Measurements from ENCODE around the gene ECI2. TPM values are rescaled to one million over a fixed set of nuclear protein-coding genes. Genes with fewer than 3 reads are reported as not detected.

Gene ECI2
- total and polyA plus RNA-seq, 2 of the 13 experiments (the other 11 are each of a cell fraction or from before 2014, with no cell fraction given) = 78.5 to 228 TPM

GRCh38 chr6:4135665-4136353, 434 bp upstream of the ECI2 start (continued):
- TF ChIP-seq ZHX2 (IDR thresholded peaks at IDR 0.05; ENCODE audit: low read depth) (0 out of 2 replicates have a peak, but pooled peaks have one; percentile 44), ZHX2 (CRISPR knock-in tag; IDR thresholded peaks at IDR 0.05; ENCODE audit: borderline replicate concordance) (no peak), BCL6 (CRISPR knock-in tag; IDR thresholded peaks at IDR 0.05) (peak; percentile 42; the same call in 1 of the 2 replicates), IKZF1 (IDR thresholded peaks at IDR 0.05) (no peak), USF2 (IDR thresholded peaks at IDR 0.05; ENCODE audit: low read depth, low read length) (no peak), USF2 (CRISPR knock-in tag; IDR thresholded peaks at IDR 0.05; ENCODE audit: borderline replicate concordance) (peak; percentile 5; the same call in 1 of the 2 replicates), ZMYM3 (CRISPR knock-in tag; IDR thresholded peaks at IDR 0.05) (peak; percentile 74; the same call in 1 of the 2 replicates), ZNF710 (CRISPR knock-in tag; IDR thresholded peaks at IDR 0.05; ENCODE audit: borderline replicate concordance) (no peak), MXD4 (CRISPR knock-in tag; IDR thresholded peaks at IDR 0.05) (0 out of 2 replicates have a peak, but pooled peaks have one; percentile 39), ZNF569 (CRISPR knock-in tag; IDR thresholded peaks at IDR 0.05; ENCODE audit: borderline replicate concordance) (no peak), KMT2B (CRISPR knock-in tag; IDR thresholded peaks at IDR 0.05) (peak; percentile 78), ARNT (IDR thresholded peaks at IDR 0.05) (no peak), SETDB1 (CRISPR knock-in tag; IDR thresholded peaks at IDR 0.05; ENCODE audit: borderline replicate concordance) (no peak), ELF1 (CRISPR knock-in tag; IDR thresholded peaks at IDR 0.05) (peak; percentile 40), ATF6 (CRISPR knock-in tag; conservative IDR thresholded peaks at IDR 0.05) (0 out of 2 replicates have a peak, but pooled peaks have one; percentile 44), ZNF225 (CRISPR knock-in tag; IDR thresholded peaks at IDR 0.05) (0 out of 2 replicates have a peak, but pooled peaks have one; percentile 65), ZNF331 (CRISPR knock-in tag; IDR thresholded peaks at IDR 0.05) (peak; percentile 80), ZNF124 (CRISPR knock-in tag; IDR thresholded peaks at IDR 0.05) (no peak)

All from HepG2 (cell line).